Neural crest cell (in vitro differentiated cells): ENCODE results near the gene MYG1. TPM values are rescaled to one million over a fixed set of nuclear protein-coding genes. Genes with fewer than 3 reads are reported as not detected.
A peak's percentile ranks its signal among the peaks of the same experiment; 100 is the strongest.

Source experiments
- DNase-seq: peaks from one replicate; pipeline ENCODE4 v3.0.0; 2021; ENCODE audit warnings: low read depth, mixed read lengths, low spot score
- H3K27ac Mint-ChIP-seq: one replicate; pipeline ENCODE4 v1.8.0; 2021; ENCODE audit warnings: mild to moderate bottlenecking, mixed read lengths; ENCODE audit not compliant: unreplicated experiment
- H3K27me3 Mint-ChIP-seq: 2 replicates; pipeline ENCODE4 v1.8.0; 2021; ENCODE audit warnings: low read depth, mild to moderate bottlenecking, mixed read lengths
- H3K36me3 Mint-ChIP-seq: 2 replicates; pipeline ENCODE4 v1.8.0; 2021; ENCODE audit warnings: low read depth, mild to moderate bottlenecking, mixed read lengths
- H3K4me1 Mint-ChIP-seq: 2 replicates; pipeline ENCODE4 v1.8.0; 2021; ENCODE audit warnings: mixed read lengths
- H3K4me3 Mint-ChIP-seq: one replicate; pipeline ENCODE4 v1.8.0; 2021; ENCODE audit warnings: mild to moderate bottlenecking, mixed read lengths
- H3K9me3 Mint-ChIP-seq: 2 replicates; pipeline ENCODE4 v1.8.0; 2021; ENCODE audit warnings: mixed read lengths
- CTCF ChIP-seq: fragments of 200-600 bp; sonication (generic); conservative IDR thresholded peaks from 2 replicates; pipeline ENCODE4 v1.5.0; 2021; ENCODE audit warnings: antibody characterized with exemption, mild to moderate bottlenecking
- total RNA-seq: library from RNA; stranded (reverse); gene quantifications from 2 replicates; pipeline ENCODE4 v1.2.1, GENCODE V29; 2021

The MYG1 gene
- total RNA-seq, 1 donor from 2014 or later: 72.7 TPM

- Mint-ChIP-seq H3K4me1 (peaks cover 28% of the 10 kb centered on the region), H3K27me3 (no peaks in the 10 kb centered on the region), H3K36me3 (no peaks in the 10 kb centered on the region), H3K9me3 (no peaks in the 10 kb centered on the region), H3K4me3 (peak overlapping the region; percentile 41), H3K27ac (no peak overlapping the region)
- DNase-seq: no peak
- no peak for TF ChIP-seq CTCF
Measured at GRCh38 chr12:53254816-53255545, 44.5 kb upstream of the MYG1 start.

DNA sequence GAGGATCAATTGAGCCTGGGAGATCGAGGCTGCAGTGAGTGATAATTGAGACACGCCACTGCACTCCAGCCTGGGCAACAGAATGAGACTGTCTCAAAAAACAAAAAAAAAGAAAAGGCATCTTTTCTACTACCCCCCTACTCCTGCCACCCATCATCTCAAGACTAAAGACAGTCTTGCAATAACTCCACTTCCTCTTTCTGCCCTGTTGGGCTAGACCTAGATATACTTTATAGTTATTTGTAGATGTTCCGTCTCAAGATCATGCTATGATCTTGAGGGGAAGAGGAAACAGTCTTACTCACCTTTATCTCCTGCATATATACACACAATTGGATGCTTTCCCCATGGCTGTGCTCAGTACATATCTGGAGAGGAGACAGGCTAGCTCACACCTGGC lies 43.5 kb upstream of the MYG1 start:
- peaks cover 27% of the 10 kb centered on the region for H3K4me1 Mint-ChIP-seq

DNA sequence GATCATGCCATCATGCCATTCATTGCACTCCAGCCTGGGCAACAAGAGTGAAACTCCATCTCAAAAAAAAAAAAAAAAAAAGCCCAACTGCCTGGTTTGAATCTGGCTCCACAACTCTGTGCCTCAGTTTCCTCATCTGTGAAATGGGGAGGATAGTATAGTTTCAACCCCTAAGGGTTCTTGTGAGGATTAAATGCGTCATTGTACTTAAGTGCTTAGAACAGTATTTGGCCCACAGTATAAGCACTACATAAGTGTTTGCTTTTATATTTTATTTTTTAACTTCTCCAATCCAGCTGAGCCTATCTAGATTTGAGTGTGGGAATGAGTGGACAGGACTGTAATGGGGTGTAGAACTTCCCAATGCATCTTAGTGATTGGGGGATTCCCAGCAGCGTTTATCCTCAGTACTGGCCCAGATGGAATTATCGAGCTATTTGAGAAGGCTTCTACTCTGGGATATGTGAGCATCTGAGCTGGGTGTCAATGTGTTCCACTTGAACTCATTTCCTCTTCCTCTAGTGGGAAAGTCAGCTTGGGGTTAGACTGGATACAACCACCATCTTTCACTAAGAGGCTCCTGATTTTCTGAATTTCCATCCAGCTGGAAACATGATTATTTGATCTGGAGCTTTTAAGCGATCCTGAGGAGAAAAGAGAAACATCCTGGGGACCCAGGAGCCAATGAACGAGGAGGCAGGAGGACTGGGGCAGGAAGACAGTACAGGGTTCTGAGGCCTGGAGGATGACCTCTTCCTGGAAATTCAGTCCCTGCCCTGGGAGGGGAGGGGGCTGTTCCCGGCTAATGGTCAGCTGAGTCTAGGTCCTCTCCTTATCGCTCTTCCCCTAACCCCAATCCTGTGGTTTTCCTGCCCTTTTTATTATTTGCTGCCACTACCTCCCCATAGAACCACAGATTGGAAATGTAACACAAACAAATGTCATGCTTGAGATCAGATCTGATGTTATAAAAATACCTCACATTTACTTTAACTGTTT lies 40.7 kb upstream of the MYG1 start:
- no peak overlapping the region for H3K4me3 Mint-ChIP-seq
- no peaks in the 10 kb centered on the region for H3K36me3 Mint-ChIP-seq
- H3K27me3 Mint-ChIP-seq: no peaks in the 10 kb centered on the region
- no peak for TF ChIP-seq CTCF
- no peaks in the 10 kb centered on the region for H3K9me3 Mint-ChIP-seq
- no peak overlapping the region for H3K27ac Mint-ChIP-seq
- no peak for DNase-seq
- H3K4me1 Mint-ChIP-seq: peaks cover under 1% of the 10 kb centered on the region

More for the DNA sequence above, 43.5 kb upstream of the MYG1 start:
- TF ChIP-seq CTCF: no peak
- Mint-ChIP-seq H3K27ac (no peak overlapping the region), H3K27me3 (no peaks in the 10 kb centered on the region), H3K4me3 (no peak overlapping the region), H3K36me3 (no peaks in the 10 kb centered on the region), H3K9me3 (no peaks in the 10 kb centered on the region)
- DNase-seq: no peak

DNA sequence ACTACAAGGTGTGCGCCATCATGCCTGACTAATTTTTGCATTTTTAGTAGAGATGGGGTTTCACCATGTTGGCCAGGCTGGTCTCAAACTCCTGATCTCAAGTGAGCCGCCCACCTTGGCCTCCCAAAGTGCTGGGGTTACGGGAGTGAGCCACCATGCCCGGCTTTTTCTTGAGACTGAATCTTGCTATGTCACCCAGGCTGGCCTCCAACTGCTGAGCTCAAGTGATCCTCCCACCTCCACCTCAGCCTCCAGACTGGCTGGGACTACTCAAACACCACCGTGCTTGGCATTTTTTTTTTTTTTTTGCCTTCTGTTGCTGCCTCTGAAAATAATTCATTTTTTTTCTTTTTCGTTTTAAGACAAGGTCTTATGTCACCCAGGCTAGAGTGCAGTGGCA lies 39.6 kb upstream of the MYG1 start:
- H3K4me3 Mint-ChIP-seq: no peak overlapping the region
- no peak for DNase-seq
- no peaks in the 10 kb centered on the region for H3K9me3 Mint-ChIP-seq
- TF ChIP-seq CTCF: no peak
- H3K27me3 Mint-ChIP-seq: no peaks in the 10 kb centered on the region
- no peak overlapping the region for H3K27ac Mint-ChIP-seq
- H3K36me3 Mint-ChIP-seq: no peaks in the 10 kb centered on the region
- no peaks in the 10 kb centered on the region for H3K4me1 Mint-ChIP-seq

DNA sequence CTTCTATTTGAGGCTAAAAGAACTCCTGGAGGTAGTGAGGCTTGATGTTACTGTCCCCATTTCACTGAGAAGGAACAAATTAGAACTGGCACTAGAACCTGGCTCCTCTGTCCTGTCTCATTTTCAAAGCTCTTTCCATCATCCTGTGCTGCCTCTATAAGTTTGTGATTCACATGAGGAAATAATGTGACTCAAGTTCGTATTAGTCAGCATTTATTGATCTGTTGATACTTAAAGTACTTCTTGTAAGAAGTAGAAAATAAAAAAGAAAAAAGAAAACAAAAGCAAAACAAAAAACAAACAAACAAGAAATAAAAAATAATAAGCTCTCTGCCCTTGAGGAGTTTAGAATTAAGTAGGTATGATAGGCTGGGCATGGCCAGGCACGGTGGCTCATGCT lies 33.7 kb upstream of the MYG1 start:
- no peaks in the 10 kb centered on the region for H3K27me3 Mint-ChIP-seq
- peaks cover 9% of the 10 kb centered on the region for H3K36me3 Mint-ChIP-seq
- H3K4me1 Mint-ChIP-seq: peaks cover 30% of the 10 kb centered on the region
- DNase-seq: no peak
- H3K4me3 Mint-ChIP-seq: no peak overlapping the region
- H3K9me3 Mint-ChIP-seq: no peaks in the 10 kb centered on the region
- H3K27ac Mint-ChIP-seq: no peak overlapping the region
- no peak for TF ChIP-seq CTCF
